ENCODE results near the gene ACLY.

ACLY gene

DNA sequence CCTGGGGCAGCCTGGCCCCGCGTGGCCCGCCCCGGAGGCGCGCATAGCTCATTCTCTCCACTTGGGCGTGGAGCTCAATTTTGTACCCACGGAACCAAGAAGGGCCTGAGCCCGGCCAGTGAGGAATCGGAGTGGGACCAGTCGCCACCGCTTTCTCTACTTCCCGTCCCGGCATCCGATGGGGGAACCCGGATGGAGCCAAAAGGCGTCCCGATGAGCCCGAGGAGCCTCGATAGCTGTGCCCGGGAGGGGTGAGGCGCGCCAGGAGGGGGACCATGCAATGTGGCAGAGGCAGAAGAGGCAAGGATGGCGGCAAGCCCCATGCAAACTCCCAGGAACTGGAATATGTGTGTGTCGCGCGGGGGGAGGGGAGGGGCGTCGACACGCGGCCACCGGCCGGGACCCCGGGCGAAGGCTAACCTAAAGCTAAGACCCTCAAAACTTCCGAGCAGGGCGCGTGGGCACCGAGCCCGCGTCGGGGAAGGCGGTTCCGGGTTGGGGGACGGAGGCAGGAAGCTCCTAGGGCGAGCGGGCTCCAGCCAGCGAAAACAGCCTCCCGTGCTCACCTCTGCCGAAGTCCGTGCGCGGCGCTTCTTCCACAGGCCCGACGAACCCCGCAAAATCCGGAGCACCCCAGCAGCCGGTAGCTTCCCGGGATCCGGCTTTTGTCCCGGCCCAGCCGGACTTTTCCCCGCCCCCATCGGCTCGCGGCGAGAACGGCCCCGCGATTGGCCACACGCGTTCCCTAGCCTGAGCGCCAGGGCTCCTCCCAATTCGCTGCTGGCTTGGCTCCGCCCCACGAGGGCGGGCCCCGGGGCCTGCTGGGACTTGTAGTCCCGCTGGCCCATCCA lies at the start of gene ACLY:
TSS of gene ACLY (minus strand) at position 638 of the 851 bp plus-strand sequence. CDS start 5,078 bp downstream, outside the sequence.
- DNase-seq, result peak; percentile 98

- DNase-seq, result no peak
Measured at GRCh38 chr17:41967921-41968578, 49.3 kb upstream of the ACLY start.

- peak; percentile 9 for DNase-seq
Measured at GRCh38 chr17:41967141-41967920, 48.6 kb upstream of the ACLY start.

GRCh38 chr17:41966463-41967140 lies 47.9 kb upstream of the ACLY start, which contains the start of gene CNP:
TSS of gene CNP (plus strand) at chr17:41966795. CDS start at chr17:41966885, 90 bp downstream.
- peak; percentile 87 for DNase-seq

DNA sequence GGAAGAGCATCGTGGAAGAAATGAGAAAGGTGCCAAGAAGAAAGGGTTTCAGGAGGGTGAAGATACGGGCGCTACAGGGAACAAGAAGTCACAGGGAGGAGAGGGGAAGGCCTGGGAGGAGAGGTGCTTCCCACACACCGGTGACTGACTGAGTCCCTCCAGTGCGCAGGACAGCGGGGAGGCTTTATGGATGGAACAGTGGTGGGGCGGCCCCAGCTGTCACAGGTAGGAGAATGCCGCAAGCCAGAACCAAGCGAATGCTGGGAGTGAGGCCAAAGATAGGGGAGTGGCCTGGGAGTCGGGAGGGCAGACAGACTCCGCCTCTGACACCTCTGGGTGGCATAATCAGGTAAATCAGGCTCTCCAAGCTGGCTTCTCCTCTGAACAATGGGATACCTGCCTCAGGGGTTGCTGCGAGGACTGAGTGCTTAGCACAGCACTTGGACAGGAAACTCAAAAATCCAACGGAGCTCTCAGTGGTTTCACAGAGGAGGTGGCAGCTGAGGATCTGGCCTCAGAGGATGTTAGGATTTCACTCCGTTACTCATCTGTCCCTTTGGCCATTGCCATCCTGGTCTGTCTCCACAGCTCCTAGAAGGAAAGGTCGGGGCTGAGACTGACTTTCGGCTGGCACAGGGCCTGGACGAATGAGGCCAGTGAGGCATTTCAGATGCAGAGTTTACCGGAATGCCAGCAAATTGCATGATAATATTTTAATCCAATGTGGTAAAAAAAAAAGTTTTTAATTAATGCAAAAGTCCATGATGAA lies 47.1 kb upstream of the ACLY start:
- peak; percentile 90 for DNase-seq

DNA sequence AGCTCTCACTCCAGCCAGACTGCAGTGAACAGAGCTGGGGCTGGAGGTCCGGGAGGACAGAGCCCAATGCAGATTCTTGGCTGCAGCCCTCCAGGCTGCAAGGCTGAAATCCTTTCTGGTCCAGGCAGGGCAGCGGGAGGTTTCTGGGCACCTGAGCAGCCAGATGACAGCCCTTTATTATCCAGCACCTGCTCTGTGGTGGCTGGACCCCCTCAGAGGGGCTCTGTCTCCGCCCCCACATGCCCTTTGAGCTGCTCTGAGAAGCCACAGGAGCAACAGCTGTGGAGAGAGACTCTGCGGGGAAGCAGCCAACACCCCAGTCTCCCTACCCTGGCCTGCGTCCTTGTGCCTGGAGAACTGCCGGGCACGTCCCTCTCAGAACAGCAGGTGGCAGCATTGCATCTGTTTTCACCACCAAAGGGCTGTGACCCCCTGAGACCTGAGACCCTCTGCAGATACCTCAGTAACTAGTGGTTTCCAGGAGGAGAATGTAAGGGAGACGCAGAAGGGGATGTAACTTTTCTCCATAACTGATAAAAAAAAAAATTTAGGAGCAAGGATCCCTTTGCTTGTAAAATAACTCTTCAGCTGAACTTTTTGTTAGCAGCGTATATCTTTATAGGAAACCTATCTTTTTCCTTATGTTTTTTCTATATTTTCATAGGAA lies 44.1 kb upstream of the ACLY start:
- DNase-seq, result peak; percentile 60

GRCh38 chr17:41962111-41962510 lies 43.4 kb upstream of the ACLY start:
- no peak for DNase-seq

GRCh38 chr17:41959336-41960095 lies 40.8 kb upstream of the ACLY start:
- DNase-seq, result peak; percentile 33

- no peak for DNase-seq
Measured at GRCh38 chr17:41959030-41959335, 40.2 kb upstream of the ACLY start.

DNA sequence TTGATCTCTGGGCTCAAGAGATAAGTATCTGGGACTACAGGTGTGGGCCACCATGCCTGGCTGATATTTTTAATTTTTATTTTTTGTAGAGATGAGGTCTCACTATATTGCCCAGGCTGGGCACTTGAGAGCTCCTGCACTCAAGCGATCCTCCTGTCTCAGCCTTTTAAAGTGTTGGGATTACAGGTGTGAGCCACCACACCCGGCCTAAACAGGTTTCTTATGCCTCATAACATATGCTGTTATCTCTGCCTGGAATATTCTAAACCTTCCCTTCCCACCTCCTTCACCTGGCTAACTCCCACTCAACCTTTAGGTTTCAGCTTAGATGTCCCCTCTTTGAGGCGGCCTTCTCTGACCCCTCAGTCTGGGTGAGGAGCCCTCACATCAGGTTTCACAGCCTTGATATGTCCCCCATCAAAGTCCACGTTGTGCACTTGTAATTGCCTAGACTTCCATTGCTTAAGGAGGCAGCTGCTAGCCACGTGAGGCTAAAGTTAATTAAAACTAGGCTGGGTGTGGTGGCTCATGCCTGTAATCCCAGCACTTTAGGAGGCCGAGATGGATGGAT lies 39.2 kb upstream of the ACLY start:
- DNase-seq, result no peak

DNA sequence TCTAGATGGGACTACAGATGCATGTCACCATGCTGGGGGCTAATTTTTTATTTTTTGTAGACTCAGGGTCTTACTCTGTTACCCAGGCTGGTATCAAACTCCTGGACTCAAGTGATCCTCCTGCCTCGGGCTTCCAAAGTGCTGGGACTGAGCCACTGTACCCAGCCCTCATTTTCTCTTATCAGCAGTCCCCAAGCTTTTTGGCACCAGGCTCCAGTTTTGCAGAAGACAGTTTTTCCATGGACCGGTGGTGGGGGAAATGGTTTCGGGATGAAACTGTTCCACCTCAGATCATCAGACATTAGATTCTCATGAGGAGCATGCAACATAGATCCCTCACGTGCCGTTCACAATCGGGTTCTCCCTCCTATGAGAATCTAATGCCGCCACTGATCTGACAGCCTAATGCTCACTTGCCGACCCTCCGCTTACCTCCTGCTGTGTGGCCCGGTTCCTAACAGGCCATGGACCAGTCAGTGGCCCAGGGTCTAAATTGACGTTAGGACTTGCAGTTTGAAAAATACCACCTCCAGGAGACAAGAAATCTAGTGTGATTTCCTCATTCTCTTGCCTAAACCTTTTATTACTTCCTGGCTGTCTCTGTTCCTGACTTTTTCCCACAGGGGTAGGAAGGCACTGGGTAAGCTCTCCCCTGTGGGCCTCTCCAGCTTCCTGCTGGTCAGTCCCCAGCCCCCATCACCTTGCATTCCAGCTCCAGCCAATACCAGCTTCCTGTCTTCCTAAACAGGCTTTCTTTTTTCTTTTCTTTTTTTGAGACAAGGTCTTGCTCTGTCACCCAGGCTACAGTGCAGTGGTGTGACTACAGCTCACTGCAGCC lies 38.5 kb upstream of the ACLY start:
- no peak for DNase-seq

DNA sequence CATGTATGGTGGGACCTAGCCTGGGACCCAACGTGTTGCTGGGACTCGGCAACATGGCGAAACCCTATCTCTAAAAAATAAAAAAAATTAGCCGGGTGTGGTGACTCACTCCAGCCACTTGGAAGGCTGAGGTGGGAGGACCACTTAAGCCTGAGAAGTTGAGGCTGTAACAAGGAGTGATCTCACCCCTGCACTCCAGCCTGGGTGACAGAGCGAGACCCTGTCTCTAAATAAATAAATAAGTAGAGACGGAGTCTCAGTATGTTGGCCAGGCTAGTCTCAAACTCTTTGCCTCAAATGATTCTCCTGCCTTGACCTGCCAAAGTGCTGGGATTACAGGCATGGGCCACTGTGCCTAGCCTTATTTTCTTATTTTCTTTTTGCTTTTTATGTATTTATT lies 37.8 kb upstream of the ACLY start:
- no peak for DNase-seq

GRCh38 chr17:41948762-41949460 lies 30.2 kb upstream of the ACLY start:
- DNase-seq, result no peak

- no peak for DNase-seq
Measured at GRCh38 chr17:41944943-41945342, 26.2 kb upstream of the ACLY start.

- no peak for DNase-seq
Measured at GRCh38 chr17:41943492-41943891, 24.7 kb upstream of the ACLY start.

GRCh38 chr17:41942626-41943373 lies 24.0 kb upstream of the ACLY start:
- DNase-seq, result no peak

- DNase-seq, result no peak
Measured at GRCh38 chr17:41941168-41941567, 22.4 kb upstream of the ACLY start.

GRCh38 chr17:41939693-41940090 lies 20.9 kb upstream of the ACLY start:
- DNase-seq, result no peak

All from NCI-H1436 (cell line).